ENCODE data around the gene C19orf25.

C19orf25 gene

DNA sequence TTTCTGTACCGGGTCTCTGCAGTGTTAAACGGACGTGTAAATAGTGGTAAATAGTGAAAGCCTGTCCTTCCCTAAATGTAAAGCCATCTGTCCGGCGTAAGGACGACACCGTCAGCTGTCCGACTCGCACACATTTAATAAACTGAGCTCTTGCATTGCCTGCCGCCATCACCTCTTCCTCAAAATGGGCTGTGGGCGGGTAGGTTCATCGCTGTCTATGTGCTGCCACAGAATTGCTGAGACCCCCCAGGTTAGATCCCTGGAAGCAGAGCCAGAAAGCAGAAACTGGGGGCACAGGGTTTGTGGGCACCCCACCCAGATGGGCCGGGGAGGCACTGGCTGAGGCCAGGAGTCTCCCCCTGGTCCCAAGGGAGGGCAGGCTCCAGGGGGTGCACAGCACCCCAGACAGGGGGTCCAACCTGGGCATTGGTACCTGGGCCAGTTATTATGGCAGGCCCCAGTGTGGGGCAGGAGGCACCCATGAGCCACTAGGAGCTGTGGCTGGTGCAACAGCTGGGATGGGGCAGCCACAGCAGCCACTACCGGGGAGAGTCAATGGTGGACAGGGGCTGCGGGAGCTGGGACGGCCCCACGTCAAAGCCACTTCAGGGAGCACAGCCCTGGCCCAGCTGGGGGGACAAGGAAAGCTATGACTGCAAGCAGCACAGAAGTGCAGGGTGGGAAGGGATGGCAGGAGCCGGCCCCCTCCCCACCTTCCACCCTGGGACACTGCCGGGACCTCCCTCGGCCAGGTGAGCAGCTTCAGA is 5.7 kb downstream of the C19orf25 start:
- no peak overlapping the region for H3K4me3 ChIP-seq (ENCODE audit: low read depth, low read length)
- DNase-seq (ENCODE audit: low read depth) = no peak
- TF ChIP-seq CTCF (IDR thresholded peaks at IDR 0.05; ENCODE audit: control insufficient read depth, extremely low read depth, insufficient read depth) = no peak

DNA sequence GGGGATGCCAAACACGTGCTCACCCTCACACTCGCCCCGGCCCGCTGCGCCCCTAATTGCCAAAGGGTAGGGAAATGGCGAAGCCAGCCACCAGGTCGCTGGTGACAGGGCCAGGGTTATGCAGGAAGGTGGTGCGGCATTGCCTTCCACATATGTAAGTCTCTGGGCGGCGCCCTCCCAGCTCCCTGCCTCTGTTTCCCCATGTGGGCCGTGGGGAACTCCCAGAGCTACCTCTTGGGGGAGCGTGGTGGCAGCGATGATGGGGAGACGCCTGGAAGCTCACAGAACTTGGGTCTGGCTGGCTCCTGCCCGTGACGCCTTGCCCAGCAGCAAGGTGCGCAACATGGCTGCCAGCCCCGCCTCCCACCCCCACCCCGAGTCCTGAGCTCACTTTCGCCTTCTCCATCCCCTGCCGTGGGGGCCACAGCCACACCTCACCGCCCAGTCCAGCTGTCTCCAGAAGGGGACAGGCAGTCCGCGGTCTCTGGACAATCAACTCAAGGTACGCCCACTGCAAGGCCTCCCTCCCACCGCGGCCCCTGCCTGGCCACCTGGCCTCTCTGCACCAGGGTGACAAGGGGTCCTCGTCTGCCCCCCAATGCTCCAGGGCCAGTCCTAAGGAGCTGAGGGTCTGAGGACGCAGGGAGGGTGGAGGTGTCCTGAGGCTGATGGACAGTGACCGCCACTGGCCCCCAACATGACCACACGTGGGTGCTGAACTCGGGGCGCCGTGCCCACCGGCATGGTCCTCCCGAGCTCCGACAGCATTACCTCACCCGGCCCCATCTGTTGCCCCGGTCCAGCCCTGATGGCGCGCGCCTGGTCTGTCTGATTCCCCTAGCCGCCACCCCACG is 6.6 kb downstream of the C19orf25 start:
- TF ChIP-seq CTCF (IDR thresholded peaks at IDR 0.05; ENCODE audit: control insufficient read depth, extremely low read depth, insufficient read depth) = no peak
- no peak overlapping the region for H3K4me3 ChIP-seq (ENCODE audit: low read depth, low read length)
- DNase-seq (ENCODE audit: low read depth) = no peak

GRCh38 chr19:1471515-1472160 is 7.4 kb downstream of the C19orf25 start:
- no peak overlapping the region for H3K4me3 ChIP-seq (ENCODE audit: low read depth, low read length)
- no peak for DNase-seq (ENCODE audit: low read depth)
- no peak for TF ChIP-seq CTCF (IDR thresholded peaks at IDR 0.05; ENCODE audit: control insufficient read depth, extremely low read depth, insufficient read depth)

DNA sequence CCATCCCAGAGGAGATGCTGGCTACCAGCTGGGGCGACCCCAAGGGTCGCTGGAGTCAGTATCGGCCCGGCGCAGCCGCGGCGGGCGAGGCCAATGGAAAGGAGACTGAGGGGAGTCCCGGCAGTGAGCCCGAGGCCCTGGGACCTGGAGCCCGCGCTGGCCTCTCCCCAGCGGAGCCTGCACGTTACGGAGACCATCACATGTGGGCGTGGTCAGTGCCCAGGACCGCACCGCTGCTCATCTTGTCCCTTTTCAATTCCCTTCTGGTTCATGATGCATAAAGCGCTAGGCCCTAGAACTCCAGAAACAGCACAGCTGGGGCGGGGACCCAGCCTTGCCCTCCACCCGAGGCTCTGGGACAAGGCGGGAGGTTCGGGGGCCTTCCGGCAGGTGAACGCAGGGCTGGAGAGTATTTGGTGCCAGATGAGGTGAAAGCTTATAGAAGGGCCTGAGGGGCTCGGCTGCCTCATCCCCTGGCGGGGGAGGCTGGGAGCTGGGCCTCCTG is 8.0 kb downstream of the C19orf25 start:
- TF ChIP-seq CTCF (IDR thresholded peaks at IDR 0.05; ENCODE audit: control insufficient read depth, extremely low read depth, insufficient read depth) = no peak
- H3K4me3 ChIP-seq (ENCODE audit: low read depth, low read length) = no peak overlapping the region
- no peak for DNase-seq (ENCODE audit: low read depth)

- no peak for DNase-seq (ENCODE audit: low read depth)
- H3K4me3 ChIP-seq (ENCODE audit: low read depth, low read length) = no peak overlapping the region
- no peak for TF ChIP-seq CTCF (IDR thresholded peaks at IDR 0.05; ENCODE audit: control insufficient read depth, extremely low read depth, insufficient read depth)
These were observed 8.6 kb downstream of the C19orf25 start for GRCh38 chr19:1470305-1471009.

DNA sequence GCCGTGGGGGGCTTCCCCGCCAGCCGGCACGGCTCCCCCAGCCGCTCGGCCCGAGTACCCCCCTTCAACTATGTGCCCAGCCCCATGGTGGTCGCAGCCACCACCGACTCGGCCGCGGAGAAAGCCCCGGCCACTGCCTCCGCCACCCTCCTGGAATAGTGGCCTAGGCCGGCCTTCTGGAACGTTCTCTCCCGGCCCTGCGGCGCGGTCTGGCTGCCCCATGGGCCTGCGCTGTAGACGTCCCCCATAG is 9.0 kb downstream of the C19orf25 start:
- no peak for TF ChIP-seq CTCF (IDR thresholded peaks at IDR 0.05; ENCODE audit: control insufficient read depth, extremely low read depth, insufficient read depth)
- no peak overlapping the region for H3K4me3 ChIP-seq (ENCODE audit: low read depth, low read length)
- no peak for DNase-seq (ENCODE audit: low read depth)

Data from LNCaP clone FGC (cell line).